GM18520 (cell line): Measurements from ENCODE around the gene VEPH1.

Experiments
- ATAC-seq: cut with Tn5 transposase; IDR thresholded peaks from one replicate; pipeline ENCODE4 v1.9.1; 2021; ENCODE audit not compliant: unreplicated experiment

VEPH1 gene

GRCh38 chr3:157275832-157276231 is 227.4 kb downstream of the VEPH1 start:
- ATAC-seq, result no peak

GRCh38 chr3:157274644-157275137 is 228.5 kb downstream of the VEPH1 start:
- ATAC-seq, result no peak

- ATAC-seq, result no peak
Measured at GRCh38 chr3:157271283-157271882, 231.8 kb downstream of the VEPH1 start.

- no peak for ATAC-seq
Measured at GRCh38 chr3:157268026-157268425, 235.2 kb downstream of the VEPH1 start.

GRCh38 chr3:157265931-157266330 is 237.3 kb downstream of the VEPH1 start:
- no peak for ATAC-seq

GRCh38 chr3:157263027-157263426 is 240.2 kb downstream of the VEPH1 start:
- ATAC-seq, result no peak

- ATAC-seq, result no peak
Measured at GRCh38 chr3:157261000-157261399, 242.2 kb downstream of the VEPH1 start.

- no peak for ATAC-seq
Measured at GRCh38 chr3:157259825-157260224, 243.4 kb downstream of the VEPH1 start.

- no peak for ATAC-seq
Measured at GRCh38 chr3:157257101-157257500, 246.1 kb downstream of the VEPH1 start.

GRCh38 chr3:157255797-157256196 is 247.4 kb downstream of the VEPH1 start:
- ATAC-seq, result no peak

- no peak for ATAC-seq
Measured at GRCh38 chr3:157251685-157252084, 251.5 kb downstream of the VEPH1 start.

- ATAC-seq, result no peak
Measured at GRCh38 chr3:157249606-157250005, 253.6 kb downstream of the VEPH1 start.

GRCh38 chr3:157248590-157249422 is 254.4 kb downstream of the VEPH1 start:
- no peak for ATAC-seq

GRCh38 chr3:157247391-157247790 is 255.8 kb downstream of the VEPH1 start:
- ATAC-seq, result no peak

GRCh38 chr3:157242836-157243235 is 260.4 kb downstream of the VEPH1 start:
- no peak for ATAC-seq

GRCh38 chr3:157241599-157241998 is 261.6 kb downstream of the VEPH1 start:
- ATAC-seq, result no peak

GRCh38 chr3:157240408-157240807 is 262.8 kb downstream of the VEPH1 start:
- no peak for ATAC-seq

- peak; percentile 98 for ATAC-seq
Measured at GRCh38 chr3:157239082-157239704, 264.0 kb downstream of the VEPH1 start.

- no peak for ATAC-seq
Measured at GRCh38 chr3:157238457-157238856, 264.8 kb downstream of the VEPH1 start.

GRCh38 chr3:157237886-157238285 is 265.3 kb downstream of the VEPH1 start:
- ATAC-seq, result no peak

- no peak for ATAC-seq
Measured at GRCh38 chr3:157235291-157235690, 267.9 kb downstream of the VEPH1 start.

GRCh38 chr3:157233923-157234322 is 269.3 kb downstream of the VEPH1 start:
- no peak for ATAC-seq
